SK-N-SH treated with all-trans-retinoic acid at 6 μM for 48 hours (cell line): ENCODE measurements around the gene AADACL4.

Source experiments
- ATAC-seq: fragments of 200-7000 bp; cut with Tn5 transposase; 3 replicates; pipeline ENCODE4 v1.9.1; 2020; ENCODE audit warnings: mild to moderate bottlenecking, moderate library complexity
- ARNTL ChIP-seq: fragments of 450-650 bp; formaldehyde crosslinking; IDR thresholded peaks from 2 replicates; pipeline ENCODE4 v1.5.0; 2020; ENCODE audit warnings: low read depth, mild to moderate bottlenecking, moderate library complexity, borderline replicate concordance
- CSDC2 ChIP-seq: fragments of 250-450 bp; sonication (Bioruptor Pico); IDR thresholded peaks from 2 replicates; pipeline ENCODE4 v1.5.0; 2020; ENCODE audit warnings: mild to moderate bottlenecking, moderate library complexity
- GLIS3 ChIP-seq: fragments of 250-450 bp; sonication (Bioruptor Pico); IDR thresholded peaks from 2 replicates; pipeline ENCODE4 v1.5.0; 2020; ENCODE audit warnings: mild to moderate bottlenecking, moderate library complexity
- ISL1 ChIP-seq: fragments of 250-450 bp; sonication (Bioruptor Pico); IDR thresholded peaks from 2 replicates; pipeline ENCODE4 v2.1.2; 2022; ENCODE audit warnings: mild to moderate bottlenecking, moderate library complexity
- OSR1 ChIP-seq: fragments of 250-450 bp; sonication (Bioruptor Pico); IDR thresholded peaks from 2 replicates; pipeline ENCODE4 v1.8.0; 2022; ENCODE audit warnings: moderate library complexity, mild to moderate bottlenecking, inconsistent platforms
- RARB ChIP-seq: fragments of 250-450 bp; sonication (Bioruptor Pico); IDR thresholded peaks from 2 replicates; pipeline ENCODE4 v1.8.0; 2021; ENCODE audit warnings: mild to moderate bottlenecking, moderate library complexity
- SNAI2 ChIP-seq: fragments of 250-450 bp; sonication (Bioruptor Pico); IDR thresholded peaks from 2 replicates; pipeline ENCODE4 v1.5.0; 2020; ENCODE audit warnings: mild to moderate bottlenecking, moderate library complexity
- TCF4 ChIP-seq: fragments of 250-450 bp; sonication (Bioruptor Pico); IDR thresholded peaks from 2 replicates; pipeline ENCODE4 v1.8.0; 2021; ENCODE audit warnings: mild to moderate bottlenecking, moderate library complexity, borderline replicate concordance
- TOX ChIP-seq: fragments of 250-450 bp; sonication (Bioruptor Pico); IDR thresholded peaks from 2 replicates; pipeline ENCODE4 v1.8.0; 2021; ENCODE audit warnings: mild to moderate bottlenecking, moderate library complexity, borderline replicate concordance
- ZC3H10 ChIP-seq: fragments of 250-450 bp; sonication (Bioruptor Pico); IDR thresholded peaks from 2 replicates; pipeline ENCODE4 v1.5.1; 2021; ENCODE audit warnings: mild to moderate bottlenecking, moderate library complexity
- ZNF565 ChIP-seq: fragments of 450-650 bp; formaldehyde crosslinking; conservative IDR thresholded peaks from 2 replicates; pipeline ENCODE4 v1.5.0; 2020; ENCODE audit warnings: low read depth, mild to moderate bottlenecking, moderate library complexity
- ZNF70 ChIP-seq: fragments of 450-650 bp; formaldehyde crosslinking; IDR thresholded peaks from 2 replicates; pipeline ENCODE4 v1.5.0; 2020; ENCODE audit warnings: mild to moderate bottlenecking, moderate library complexity
- ZNF8 ChIP-seq: fragments of 450-650 bp; formaldehyde crosslinking; IDR thresholded peaks from 2 replicates; pipeline ENCODE4 v1.5.0; 2020; ENCODE audit warnings: mild to moderate bottlenecking, moderate library complexity
- TF ChIP-seq, protein P1 (sequence below): fragments of 250-450 bp; sonication (Bioruptor Pico); IDR thresholded peaks from 2 replicates; pipeline ENCODE4 v1.5.1; 2020; ENCODE audit warnings: low read depth, mild to moderate bottlenecking, moderate library complexity
- TF ChIP-seq, protein P2 (sequence below): fragments of 250-450 bp; sonication (Bioruptor Pico); IDR thresholded peaks from 2 replicates; pipeline ENCODE4 v1.8.0; 2020; ENCODE audit warnings: mild to moderate bottlenecking, moderate library complexity, borderline replicate concordance
- TF ChIP-seq, protein P3 (sequence below): fragments of 250-450 bp; sonication (Bioruptor Pico); IDR thresholded peaks from 2 replicates; pipeline ENCODE4 v1.8.0; 2021; ENCODE audit warnings: low read depth, mild to moderate bottlenecking, moderate library complexity, borderline replicate concordance
- TF ChIP-seq, protein P4 (sequence below): fragments of 250-450 bp; sonication (Bioruptor Pico); IDR thresholded peaks from 2 replicates; pipeline ENCODE4 v1.5.1; 2021; ENCODE audit warnings: mild to moderate bottlenecking, moderate library complexity
- TF ChIP-seq, protein P5 (sequence below): fragments of 250-450 bp; sonication (Bioruptor Pico); IDR thresholded peaks from 2 replicates; pipeline ENCODE4 v1.5.0; 2020; ENCODE audit warnings: mild to moderate bottlenecking, moderate library complexity

The AADACL4 gene

DNA sequence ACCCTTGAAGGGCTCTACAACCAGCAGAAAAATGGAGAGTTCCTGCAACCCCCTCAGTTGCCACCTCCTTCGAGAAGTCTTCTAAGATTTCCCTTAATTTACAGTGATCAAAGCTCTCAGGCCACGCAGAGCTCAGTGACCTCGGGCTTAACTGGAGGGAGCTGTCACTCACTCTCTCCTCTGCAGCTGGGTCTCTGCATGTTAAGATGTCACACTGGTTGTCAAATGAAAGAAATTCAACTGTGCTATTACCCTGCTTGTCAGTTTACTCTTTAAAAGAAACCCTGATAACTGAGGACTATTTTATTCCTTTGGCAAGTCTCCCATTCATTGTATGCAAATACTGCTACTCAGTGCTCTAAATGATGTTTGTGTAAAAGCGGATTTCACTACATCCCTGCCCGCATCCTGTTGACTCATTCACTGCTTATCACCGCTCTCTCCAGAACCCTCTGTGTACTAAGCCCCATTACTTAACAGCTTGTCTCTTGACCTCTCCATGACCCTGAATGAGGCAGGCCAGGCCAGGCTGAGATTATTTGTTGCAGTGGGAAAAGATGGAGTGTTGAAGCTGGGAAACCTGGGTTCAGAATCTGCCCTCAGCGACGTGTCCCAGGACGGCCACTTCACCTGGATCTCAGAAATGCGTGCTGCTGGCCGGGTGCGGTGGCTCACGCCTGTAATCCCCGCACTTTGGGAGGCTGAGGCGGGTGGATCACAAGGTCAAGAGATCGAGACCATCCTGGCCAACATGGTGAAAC, 39.6 kb upstream of the AADACL4 start (continued):
- TF ChIP-seq, protein P1, sequence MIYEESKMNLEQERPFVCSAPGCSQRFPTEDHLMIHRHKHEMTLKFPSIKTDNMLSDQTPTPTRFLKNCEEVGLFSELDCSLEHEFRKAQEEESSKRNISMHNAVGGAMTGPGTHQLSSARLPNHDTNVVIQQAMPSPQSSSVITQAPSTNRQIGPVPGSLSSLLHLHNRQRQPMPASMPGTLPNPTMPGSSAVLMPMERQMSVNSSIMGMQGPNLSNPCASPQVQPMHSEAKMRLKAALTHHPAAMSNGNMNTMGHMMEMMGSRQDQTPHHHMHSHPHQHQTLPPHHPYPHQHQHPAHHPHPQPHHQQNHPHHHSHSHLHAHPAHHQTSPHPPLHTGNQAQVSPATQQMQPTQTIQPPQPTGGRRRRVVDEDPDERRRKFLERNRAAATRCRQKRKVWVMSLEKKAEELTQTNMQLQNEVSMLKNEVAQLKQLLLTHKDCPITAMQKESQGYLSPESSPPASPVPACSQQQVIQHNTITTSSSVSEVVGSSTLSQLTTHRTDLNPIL (CRISPR knock-in tag), result peak; percentile 36; the same call in 1 of the 2 replicates
- TF ChIP-seq TCF4 (CRISPR knock-in tag) (peak; percentile 41), ISL1 (peak; percentile 79), ZC3H10 (peak; percentile 72), CSDC2 (peak; percentile 96), OSR1 (CRISPR knock-in tag) (peak; percentile 89), ARNTL (CRISPR knock-in tag) (peak; percentile 70; the same call in 1 of the 2 replicates), ZNF8 (peak; percentile 41; the same call in 1 of the 2 replicates), ZNF565 (peak; percentile 86), ZNF70 (CRISPR knock-in tag) (peak; percentile 57; the same call in 1 of the 2 replicates), SNAI2 (CRISPR knock-in tag) (peak; percentile 99)
- TF ChIP-seq, protein P2, sequence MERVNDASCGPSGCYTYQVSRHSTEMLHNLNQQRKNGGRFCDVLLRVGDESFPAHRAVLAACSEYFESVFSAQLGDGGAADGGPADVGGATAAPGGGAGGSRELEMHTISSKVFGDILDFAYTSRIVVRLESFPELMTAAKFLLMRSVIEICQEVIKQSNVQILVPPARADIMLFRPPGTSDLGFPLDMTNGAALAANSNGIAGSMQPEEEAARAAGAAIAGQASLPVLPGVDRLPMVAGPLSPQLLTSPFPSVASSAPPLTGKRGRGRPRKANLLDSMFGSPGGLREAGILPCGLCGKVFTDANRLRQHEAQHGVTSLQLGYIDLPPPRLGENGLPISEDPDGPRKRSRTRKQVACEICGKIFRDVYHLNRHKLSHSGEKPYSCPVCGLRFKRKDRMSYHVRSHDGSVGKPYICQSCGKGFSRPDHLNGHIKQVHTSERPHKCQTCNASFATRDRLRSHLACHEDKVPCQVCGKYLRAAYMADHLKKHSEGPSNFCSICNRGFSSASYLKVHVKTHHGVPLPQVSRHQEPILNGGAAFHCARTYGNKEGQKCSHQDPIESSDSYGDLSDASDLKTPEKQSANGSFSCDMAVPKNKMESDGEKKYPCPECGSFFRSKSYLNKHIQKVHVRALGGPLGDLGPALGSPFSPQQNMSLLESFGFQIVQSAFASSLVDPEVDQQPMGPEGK (CRISPR knock-in tag), result peak; percentile 9; the same call in 1 of the 2 replicates
- TF ChIP-seq, protein P3, sequence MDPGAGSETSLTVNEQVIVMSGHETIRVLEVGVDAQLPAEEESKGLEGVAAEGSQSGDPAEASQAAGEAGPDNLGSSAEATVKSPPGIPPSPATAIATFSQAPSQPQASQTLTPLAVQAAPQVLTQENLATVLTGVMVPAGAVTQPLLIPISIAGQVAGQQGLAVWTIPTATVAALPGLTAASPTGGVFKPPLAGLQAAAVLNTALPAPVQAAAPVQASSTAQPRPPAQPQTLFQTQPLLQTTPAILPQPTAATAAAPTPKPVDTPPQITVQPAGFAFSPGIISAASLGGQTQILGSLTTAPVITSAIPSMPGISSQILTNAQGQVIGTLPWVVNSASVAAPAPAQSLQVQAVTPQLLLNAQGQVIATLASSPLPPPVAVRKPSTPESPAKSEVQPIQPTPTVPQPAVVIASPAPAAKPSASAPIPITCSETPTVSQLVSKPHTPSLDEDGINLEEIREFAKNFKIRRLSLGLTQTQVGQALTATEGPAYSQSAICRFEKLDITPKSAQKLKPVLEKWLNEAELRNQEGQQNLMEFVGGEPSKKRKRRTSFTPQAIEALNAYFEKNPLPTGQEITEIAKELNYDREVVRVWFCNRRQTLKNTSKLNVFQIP (CRISPR knock-in tag), result no peak
- TF ChIP-seq, protein P4, sequence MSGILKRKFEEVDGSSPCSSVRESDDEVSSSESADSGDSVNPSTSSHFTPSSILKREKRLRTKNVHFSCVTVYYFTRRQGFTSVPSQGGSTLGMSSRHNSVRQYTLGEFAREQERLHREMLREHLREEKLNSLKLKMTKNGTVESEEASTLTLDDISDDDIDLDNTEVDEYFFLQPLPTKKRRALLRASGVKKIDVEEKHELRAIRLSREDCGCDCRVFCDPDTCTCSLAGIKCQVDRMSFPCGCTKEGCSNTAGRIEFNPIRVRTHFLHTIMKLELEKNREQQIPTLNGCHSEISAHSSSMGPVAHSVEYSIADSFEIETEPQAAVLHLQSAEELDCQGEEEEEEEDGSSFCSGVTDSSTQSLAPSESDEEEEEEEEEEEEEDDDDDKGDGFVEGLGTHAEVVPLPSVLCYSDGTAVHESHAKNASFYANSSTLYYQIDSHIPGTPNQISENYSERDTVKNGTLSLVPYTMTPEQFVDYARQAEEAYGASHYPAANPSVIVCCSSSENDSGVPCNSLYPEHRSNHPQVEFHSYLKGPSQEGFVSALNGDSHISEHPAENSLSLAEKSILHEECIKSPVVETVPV (CRISPR knock-in tag), result peak; percentile 60; the same call in 1 of the 2 replicates
- TF ChIP-seq, all 23 proteins: peak for 22

DNA sequence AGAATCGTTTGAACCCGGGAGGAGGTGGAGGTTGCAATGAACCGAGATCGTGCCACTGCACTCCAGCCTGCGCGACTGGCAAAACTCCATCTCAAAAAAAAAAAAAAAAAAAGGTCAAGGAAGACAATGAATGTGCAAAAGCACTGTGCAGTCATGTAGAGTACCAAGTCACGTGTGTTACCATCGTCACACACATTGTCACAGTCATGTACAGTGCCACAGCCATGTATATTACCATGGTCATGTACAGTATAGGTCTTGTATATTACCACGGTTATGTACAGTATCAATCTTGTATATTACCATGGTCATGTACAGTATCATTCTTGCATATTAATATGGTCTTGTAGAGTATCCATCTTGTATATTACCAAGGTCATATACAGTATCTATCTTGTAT, 38.9 kb upstream of the AADACL4 start:
- TF ChIP-seq TOX (CRISPR knock-in tag), result 0 out of 2 replicates have a peak, but pooled peaks have one; percentile 31
- TF ChIP-seq ARNTL (CRISPR knock-in tag), result no peak
- TF ChIP-seq, protein P1 (CRISPR knock-in tag), result peak; percentile 15; the same call in 1 of the 2 replicates
- 0 out of 2 replicates have a peak, but pooled peaks have one; percentile 10 for TF ChIP-seq GLIS3 (CRISPR knock-in tag)
- ATAC-seq, result no peak

DNA sequence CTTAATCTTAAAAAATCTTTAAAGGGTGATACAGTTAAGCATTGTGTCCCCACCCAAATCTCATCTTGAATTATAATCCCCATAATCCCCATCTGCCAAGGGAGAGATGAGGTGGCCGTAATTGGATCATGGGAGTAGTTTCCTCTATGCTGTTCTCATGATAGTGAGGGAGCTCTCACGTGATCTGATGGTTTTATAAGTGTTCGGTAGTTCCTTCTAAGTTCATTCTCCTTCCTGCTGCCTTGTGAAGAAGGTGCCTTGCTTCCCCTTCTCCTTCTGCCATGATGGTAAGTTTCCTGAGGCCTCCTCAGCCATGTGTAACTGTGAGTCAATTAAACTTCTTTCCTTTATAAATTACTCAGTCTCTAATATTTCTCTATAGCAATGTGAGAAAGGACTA, 36.6 kb upstream of the AADACL4 start:
- TF ChIP-seq TOX (CRISPR knock-in tag) (peak; percentile 6; the same call in 1 of the 2 replicates), RARB (CRISPR knock-in tag) (peak; percentile 56; the same call in 1 of the 2 replicates), ZNF565 (no peak), ARNTL (CRISPR knock-in tag) (no peak), ISL1 (no peak)
- TF ChIP-seq, protein P4 (CRISPR knock-in tag), result peak; percentile 9; the same call in 1 of the 2 replicates
- TF ChIP-seq, protein P3 (CRISPR knock-in tag), result no peak
- TF ChIP-seq, protein P5, sequence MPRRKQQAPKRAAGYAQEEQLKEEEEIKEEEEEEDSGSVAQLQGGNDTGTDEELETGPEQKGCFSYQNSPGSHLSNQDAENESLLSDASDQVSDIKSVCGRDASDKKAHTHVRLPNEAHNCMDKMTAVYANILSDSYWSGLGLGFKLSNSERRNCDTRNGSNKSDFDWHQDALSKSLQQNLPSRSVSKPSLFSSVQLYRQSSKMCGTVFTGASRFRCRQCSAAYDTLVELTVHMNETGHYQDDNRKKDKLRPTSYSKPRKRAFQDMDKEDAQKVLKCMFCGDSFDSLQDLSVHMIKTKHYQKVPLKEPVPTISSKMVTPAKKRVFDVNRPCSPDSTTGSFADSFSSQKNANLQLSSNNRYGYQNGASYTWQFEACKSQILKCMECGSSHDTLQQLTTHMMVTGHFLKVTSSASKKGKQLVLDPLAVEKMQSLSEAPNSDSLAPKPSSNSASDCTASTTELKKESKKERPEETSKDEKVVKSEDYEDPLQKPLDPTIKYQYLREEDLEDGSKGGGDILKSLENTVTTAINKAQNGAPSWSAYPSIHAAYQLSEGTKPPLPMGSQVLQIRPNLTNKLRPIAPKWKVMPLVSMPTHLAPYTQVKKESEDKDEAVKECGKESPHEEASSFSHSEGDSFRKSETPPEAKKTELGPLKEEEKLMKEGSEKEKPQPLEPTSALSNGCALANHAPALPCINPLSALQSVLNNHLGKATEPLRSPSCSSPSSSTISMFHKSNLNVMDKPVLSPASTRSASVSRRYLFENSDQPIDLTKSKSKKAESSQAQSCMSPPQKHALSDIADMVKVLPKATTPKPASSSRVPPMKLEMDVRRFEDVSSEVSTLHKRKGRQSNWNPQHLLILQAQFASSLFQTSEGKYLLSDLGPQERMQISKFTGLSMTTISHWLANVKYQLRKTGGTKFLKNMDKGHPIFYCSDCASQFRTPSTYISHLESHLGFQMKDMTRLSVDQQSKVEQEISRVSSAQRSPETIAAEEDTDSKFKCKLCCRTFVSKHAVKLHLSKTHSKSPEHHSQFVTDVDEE (CRISPR knock-in tag), result no peak
- ATAC-seq, result no peak
